DMS53 treated with DMSO at 0.1 percent for 48 hours (cell line): ENCODE results near the gene TMEM243.

ENCODE experiments used
- DNase-seq: peaks from one replicate; lab custom pipeline; 2025; ENCODE audit not compliant: unreplicated experiment; lab: John Stamatoyannopoulos, UW

TMEM243 gene

DNA sequence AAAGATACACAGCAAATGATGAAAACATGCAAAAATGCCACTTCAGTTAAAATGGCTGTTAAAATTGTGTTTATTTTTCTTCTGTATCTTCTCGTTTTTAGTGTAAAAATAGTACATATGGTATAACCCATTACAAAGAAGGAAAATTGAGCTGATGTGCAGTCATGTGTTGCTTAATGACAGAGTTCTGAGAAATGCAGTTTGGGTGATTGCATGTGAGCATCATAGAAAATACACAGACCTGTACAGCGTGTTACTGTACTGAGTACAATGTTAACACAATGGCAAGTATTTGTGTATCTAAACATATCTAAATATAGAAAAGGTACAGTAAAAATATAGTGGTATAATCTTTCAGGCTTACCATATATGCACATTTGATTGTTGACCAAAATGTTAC is 60.0 kb downstream of the TMEM243 start:
- no peak for DNase-seq

DNA sequence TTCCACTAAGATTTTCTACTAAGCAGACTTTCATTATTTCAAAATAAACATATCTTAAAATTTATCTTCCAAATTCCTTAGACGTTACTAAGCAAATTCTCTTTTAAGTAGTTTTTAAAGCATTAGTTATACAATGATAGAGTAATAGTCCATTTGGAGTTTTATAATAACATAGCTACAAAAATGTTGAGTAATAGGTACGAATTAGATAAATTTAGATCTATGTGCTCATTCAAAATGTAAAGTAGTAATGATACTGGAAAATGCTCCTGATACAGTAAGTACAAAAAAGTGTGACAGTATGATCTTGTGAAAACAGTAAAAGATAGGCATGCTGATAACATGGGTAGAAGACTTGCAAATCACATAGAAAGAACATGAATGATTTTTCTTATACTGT is 62.8 kb downstream of the TMEM243 start:
- no peak for DNase-seq

- DNase-seq: no peak
Measured at GRCh38 chr7:87155788-87156187, 63.7 kb downstream of the TMEM243 start.

DNA sequence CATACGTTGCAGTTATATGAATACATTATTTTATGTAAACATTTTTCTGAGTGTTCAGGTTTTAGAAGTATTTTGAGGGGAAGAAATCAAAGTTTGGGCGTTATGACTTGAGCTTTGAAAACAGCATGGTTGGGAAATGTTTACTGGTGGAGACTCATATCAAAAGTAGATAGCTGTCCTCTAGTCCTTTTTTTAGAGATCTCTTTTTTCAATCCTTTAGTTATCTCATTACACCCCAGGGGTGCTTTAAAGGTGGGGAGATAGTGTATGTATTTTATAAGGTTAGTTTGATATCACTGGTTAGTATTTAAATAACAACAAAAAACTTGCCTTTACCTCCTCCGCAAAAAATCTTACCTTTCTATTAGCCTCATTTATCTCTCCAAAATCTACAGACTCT is 65.0 kb downstream of the TMEM243 start:
- DNase-seq: no peak

- DNase-seq: no peak
Measured at GRCh38 chr7:87154166-87154565, 65.4 kb downstream of the TMEM243 start.

DNA sequence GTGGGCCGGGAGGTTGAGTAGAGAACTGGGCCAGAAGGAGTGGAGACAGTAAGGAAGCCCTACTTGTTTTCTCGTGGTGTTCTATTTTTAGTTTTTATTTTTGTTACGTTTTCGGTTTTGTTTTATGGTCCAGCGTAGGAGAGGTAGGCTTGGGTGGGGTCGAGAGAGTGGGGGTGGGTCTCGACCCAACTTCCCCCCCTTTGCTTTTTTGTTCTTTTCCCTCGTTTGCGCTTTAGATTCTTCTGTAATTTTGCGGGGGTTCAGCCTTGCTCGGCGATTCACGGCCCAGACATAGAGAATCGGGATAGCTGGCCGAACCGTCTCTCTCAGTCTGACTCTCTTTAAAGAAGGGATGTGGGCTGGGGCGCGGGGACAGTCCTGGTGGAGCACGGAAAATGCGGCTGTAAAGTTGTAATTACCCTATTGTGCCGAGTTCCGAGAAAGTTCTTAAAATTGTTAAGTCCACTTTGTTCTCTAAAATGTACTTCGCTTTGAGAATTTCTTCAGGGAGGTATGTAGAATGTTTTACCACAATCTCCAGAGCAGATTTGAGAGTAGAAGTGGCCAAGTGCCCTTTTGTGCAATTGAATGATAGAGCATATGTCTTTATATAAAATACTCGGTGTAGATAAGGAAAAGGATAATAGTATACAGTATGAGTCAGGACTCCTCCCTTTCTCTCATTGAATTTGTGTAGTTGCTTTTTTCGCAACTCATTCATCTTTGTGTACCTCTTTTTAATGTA is 66.5 kb downstream of the TMEM243 start:
- DNase-seq: peak; percentile 38

DNA sequence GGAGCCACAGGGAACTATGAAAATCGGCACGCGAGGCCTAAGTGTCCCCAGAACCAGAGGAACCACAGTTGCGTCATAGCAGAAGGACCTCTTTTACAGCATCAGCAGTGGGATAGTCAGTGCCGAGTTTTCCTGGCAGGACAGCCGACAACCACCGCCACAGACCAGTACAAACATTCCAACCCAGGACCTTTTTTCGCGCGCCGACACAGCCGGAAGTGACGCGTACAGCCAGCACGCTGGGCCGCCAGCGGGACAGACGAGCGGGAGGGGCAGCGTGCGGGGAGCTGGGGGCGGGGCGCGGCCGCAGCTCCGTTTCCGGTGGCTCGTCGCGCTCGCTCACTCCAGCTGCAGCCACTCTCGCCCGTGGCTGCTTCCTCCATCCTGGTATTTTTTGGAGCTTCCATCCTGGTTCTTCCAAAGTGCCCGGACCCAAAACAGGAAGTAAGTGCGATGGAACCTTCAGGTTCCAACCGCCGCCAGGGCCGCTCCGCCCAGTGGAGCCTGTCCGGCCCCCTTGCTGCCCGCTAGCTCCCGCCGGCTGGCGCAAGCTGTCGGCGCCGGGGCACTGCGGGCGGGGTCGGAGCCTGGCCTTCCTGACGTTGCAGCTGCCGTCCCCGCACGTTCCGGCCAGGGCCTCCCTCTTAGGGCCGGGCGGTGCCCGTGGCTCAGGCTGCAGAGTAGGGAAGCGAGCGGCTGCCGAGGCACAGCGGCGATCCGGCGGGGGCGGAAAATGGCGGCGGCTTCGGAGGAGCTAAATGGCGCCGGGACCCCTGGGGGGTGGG is 67.2 kb downstream of the TMEM243 start, which contains the start of gene DMTF1:
Gene DMTF1 (plus strand): TSS at position 342 of the 785 bp plus-strand sequence. CDS start 12,489 bp downstream, outside the sequence.
- DNase-seq: peak; percentile 98

- peak; percentile 85 for DNase-seq
Measured at GRCh38 chr7:87151729-87152111, 67.8 kb downstream of the TMEM243 start.

GRCh38 chr7:87151002-87151728 is 68.4 kb downstream of the TMEM243 start:
- DNase-seq: peak; percentile 42

- DNase-seq: peak; percentile 66
Measured at GRCh38 chr7:87148332-87148955, 71.1 kb downstream of the TMEM243 start.

DNA sequence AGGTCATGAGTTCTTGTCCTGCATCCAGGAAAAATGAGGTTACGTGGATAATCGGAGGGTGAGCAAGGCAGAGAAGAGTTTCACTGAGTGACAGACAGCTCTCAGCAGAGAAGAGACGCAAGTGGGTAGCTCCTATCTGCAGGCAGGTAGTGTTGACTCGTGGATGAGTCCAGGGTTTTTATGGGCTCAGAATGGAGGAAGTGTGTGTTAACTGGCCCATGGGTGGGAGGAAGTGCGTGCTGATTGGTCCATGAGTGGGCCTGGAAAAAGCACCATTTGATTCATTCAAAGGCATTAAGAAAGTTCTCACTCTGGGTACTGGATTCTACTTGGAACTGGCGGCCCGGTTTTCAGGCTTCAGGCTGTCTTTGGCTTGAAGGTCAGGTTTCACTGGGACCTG is 72.0 kb downstream of the TMEM243 start:
- DNase-seq: no peak

DNA sequence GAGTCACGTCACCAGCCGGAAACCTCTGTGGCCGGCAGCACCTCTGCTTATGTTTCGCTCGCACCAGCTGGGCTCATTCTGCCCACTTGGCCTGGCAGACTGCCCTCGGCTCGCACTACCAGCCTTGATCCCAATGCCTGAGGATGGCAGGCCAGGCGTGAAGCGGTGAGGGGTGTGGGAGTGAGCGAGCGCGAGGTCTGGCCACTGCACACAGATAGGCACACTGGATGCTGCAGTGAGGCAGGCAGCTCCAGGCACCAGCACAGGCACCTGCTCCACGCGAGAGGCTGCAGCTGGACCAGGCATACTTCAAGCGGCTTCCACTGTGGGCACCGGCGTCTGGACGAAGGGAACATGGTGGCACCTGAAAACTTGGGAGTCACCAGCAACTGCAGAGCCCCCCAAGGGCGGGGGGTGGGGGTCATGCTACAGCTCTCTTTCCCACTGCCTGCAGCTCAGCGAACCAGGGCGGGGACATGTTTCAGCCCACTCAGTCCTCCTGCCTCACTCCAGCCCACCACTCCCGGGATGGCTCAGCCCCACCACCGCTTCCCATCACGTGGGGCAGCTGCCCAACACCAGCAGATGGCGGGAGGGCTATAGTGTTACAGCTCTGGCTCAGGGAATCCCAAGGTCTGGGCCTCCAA is 72.7 kb downstream of the TMEM243 start:
- DNase-seq: no peak
